Transverse colon (tissue), 4 donors: ENCODE data around the gene BHMT2.

Experiments
- CTCF ChIP-seq, 5 experiments: fragments of 200-600 bp in 3 of 5; fragments of 450-650 bp in 2 of 5; sonication (generic) in 3 of 5; IDR thresholded peaks; 1 replicate in 2 of 5; 2 replicates in 3 of 5; pipeline ENCODE4 v1.5.1; 2016 to 2017; ENCODE audit warnings: antibody characterized with exemption in 5 of 5, inconsistent platforms in 3 of 5, mild to moderate bottlenecking in 2 of 5, moderate library complexity in 1 of 5
- EP300 ChIP-seq: sonication (generic); formaldehyde crosslinking; IDR thresholded peaks from one replicate; pipeline ENCODE4 v1.6.1; 2017; ENCODE audit warnings: antibody characterized with exemption, low read depth
- POLR2A ChIP-seq: fragments of 450-650 bp; IDR thresholded peaks from one replicate; pipeline ENCODE4 v1.6.1; 2016; ENCODE audit warnings: antibody characterized with exemption, mild to moderate bottlenecking, moderate library complexity
- POLR2AphosphoS5 ChIP-seq, 3 donors: sonication (generic); formaldehyde crosslinking; IDR thresholded peaks; one replicate each; pipeline ENCODE4 v1.6.1; 2016; ENCODE audit warnings: antibody characterized with exemption in 3 of 3

GRCh38 chr5:79032782-79033181, 36.8 kb upstream of the BHMT2 start:
- TF ChIP-seq CTCF (IDR thresholded peaks at IDR 0.05) (no peak), POLR2AphosphoS5 (IDR thresholded peaks at IDR 0.05) (no peak), EP300 (no peak), POLR2A (no peak)
